H1 (cell line): ENCODE data around the gene NUBP2. TPM values are rescaled to one million over a fixed set of nuclear protein-coding genes. Genes with fewer than 3 reads are reported as not detected.

Source experiments
- CTCF ChIA-PET: fragments of 300-600 bp; sonication (Branson Sonifier 250); formaldehyde crosslinking; loops from one replicate; lab custom pipeline; 2021; ENCODE audit not compliant: partially characterized antibody; lab: Charles Lee
- POLR2A ChIA-PET: fragments of 300-600 bp; sonication (Branson Sonifier 250); formaldehyde crosslinking; loops from one replicate; lab custom pipeline; 2021; ENCODE audit warnings: inconsistent platforms; ENCODE audit not compliant: partially characterized antibody; lab: Charles Lee
- DNase-seq, 2 experiments: peaks; one replicate each; pipeline versions ENCODE4 v3.0.0 to v3.0.0-alpha.2; 2010 to 2022; ENCODE audit warnings: low spot score in 2 of 2, low read depth in 1 of 2, mixed read lengths in 1 of 2
- FAIRE-seq: peaks from 2 replicates; lab custom pipeline; 2011; peaks lifted over from hg19 to GRCh38; lab: Jason Lieb, UNC
- H2AFZ ChIP-seq: 2 replicates; pipeline ENCODE4 v1.8.1; 2012; ENCODE audit warnings: low read length, inconsistent platforms
- H2AK5ac ChIP-seq: 2 replicates; pipeline ENCODE4 v1.6.1; 2013; ENCODE audit warnings: low read depth, low read length
- H2BK120ac ChIP-seq: replicated peaks from 2 replicates; pipeline ENCODE3; 2013; ENCODE audit warnings: low read depth, low read length, inconsistent platforms
- H2BK12ac ChIP-seq: 2 replicates; pipeline ENCODE4 v1.6.1; 2013; ENCODE audit warnings: low read depth, low read length
- H2BK15ac ChIP-seq: 2 replicates; pipeline ENCODE4 v1.6.1; 2013; ENCODE audit warnings: low read length
- H2BK20ac ChIP-seq: 2 replicates; pipeline ENCODE4 v1.6.1; 2013; ENCODE audit warnings: low read length
- H2BK5ac ChIP-seq: 2 replicates; pipeline ENCODE4 v1.6.1; 2013; ENCODE audit warnings: low read depth, low read length
- H3K14ac ChIP-seq: 2 replicates; pipeline ENCODE4 v1.6.1; 2013; ENCODE audit warnings: inconsistent platforms; ENCODE audit not compliant: insufficient read length
- H3K18ac ChIP-seq: 2 replicates; pipeline ENCODE4 v1.6.1; 2013; ENCODE audit warnings: low read length; ENCODE audit errors: extremely low read depth
- H3K23ac ChIP-seq: 2 replicates; pipeline ENCODE4 v1.6.1; 2013; ENCODE audit warnings: inconsistent platforms; ENCODE audit not compliant: insufficient read length
- H3K23me2 ChIP-seq: 2 replicates; pipeline ENCODE4 v1.6.1; 2013; ENCODE audit warnings: low read depth, low read length
- H3K27ac ChIP-seq: 2 replicates; pipeline ENCODE4 v1.6.1; 2011; ENCODE audit warnings: low read depth, low read length, inconsistent platforms
- H3K27me3 ChIP-seq, 4 experiments: replicated peaks in 1 of 4; 1 replicate in 1 of 4; 2 replicates in 3 of 4; pipeline versions ENCODE4 v1.6.1 to v1.8.1; 2011 to 2013; ENCODE audit warnings: low read length in 3 of 4, mild to moderate bottlenecking in 3 of 4, inconsistent platforms in 2 of 4, mixed read lengths in 2 of 4, moderate library complexity in 1 of 4; ENCODE audit not compliant: control insufficient read depth in 3 of 4, insufficient read depth in 3 of 4; ENCODE audit errors: extremely low read depth in 1 of 4
- H3K36me3 ChIP-seq, 4 experiments: 2 replicates each; pipeline versions ENCODE4 v1.6.1 to v1.8.1; 2011 to 2013; ENCODE audit warnings: mild to moderate bottlenecking in 4 of 4, low read length in 3 of 4, moderate library complexity in 2 of 4, control low read depth in 1 of 4, inconsistent platforms in 1 of 4; ENCODE audit not compliant: insufficient read depth in 4 of 4, control insufficient read depth in 2 of 4
- H3K4ac ChIP-seq: replicated peaks from 2 replicates; pipeline ENCODE3; 2013; ENCODE audit warnings: low read length, low read depth, mixed read lengths, inconsistent platforms; ENCODE audit not compliant: insufficient read length
- H3K4me1 ChIP-seq, 4 experiments: replicated peaks in 1 of 4; 1 replicate in 1 of 4; 2 replicates in 3 of 4; pipeline versions ENCODE4 v1.6.1 to v1.8.1; 2011 to 2013; ENCODE audit warnings: low read length in 3 of 4, inconsistent platforms in 2 of 4, mixed read lengths in 1 of 4; ENCODE audit not compliant: insufficient read depth in 4 of 4, control insufficient read depth in 3 of 4
- H3K4me2 ChIP-seq, 2 experiments: 2 replicates each; pipeline versions ENCODE4 v1.6.1 to v1.8.1; 2011 to 2013; ENCODE audit warnings: low read depth in 2 of 2, low read length in 2 of 2, control low read depth in 1 of 2, inconsistent platforms in 1 of 2, mild to moderate bottlenecking in 1 of 2; ENCODE audit not compliant: insufficient read depth in 1 of 2
- H3K4me3 ChIP-seq, 4 experiments: fragments of 200-600, 300-600 bp in 1 of 4; sonication (generic), shearing (Covaris generic), sonication (Bioruptor Twin) in 1 of 4; 2 replicates each; pipeline versions ENCODE4 v1.5.1 to v1.8.1; 2011 to 2016; ENCODE audit warnings: low read length in 4 of 4, low read depth in 3 of 4, control low read depth in 2 of 4, inconsistent platforms in 2 of 4, mild to moderate bottlenecking in 2 of 4, mixed read lengths in 1 of 4, moderate library complexity in 1 of 4; ENCODE audit not compliant: insufficient read depth in 2 of 4; ENCODE audit errors: extremely low read depth in 1 of 4
- H3K56ac ChIP-seq: replicated peaks from 2 replicates; pipeline ENCODE3; 2013; ENCODE audit warnings: low read depth, mild to moderate bottlenecking, mixed read lengths, low read length, inconsistent platforms; ENCODE audit not compliant: insufficient read length
- H3K79me1 ChIP-seq: 2 replicates; pipeline ENCODE4 v1.6.1; 2013; ENCODE audit warnings: low read depth, low read length, control low read depth
- H3K79me2 ChIP-seq, 2 experiments: 2 replicates each; pipeline versions ENCODE4 v1.6.1 to v1.8.1; 2012 to 2013; ENCODE audit warnings: low read length in 2 of 2, mild to moderate bottlenecking in 2 of 2, inconsistent platforms in 1 of 2; ENCODE audit not compliant: insufficient read depth in 2 of 2, control insufficient read depth in 1 of 2
- H3K9ac ChIP-seq, 4 experiments: replicated peaks in 1 of 4; 1 replicate in 1 of 4; 2 replicates in 3 of 4; pipeline versions ENCODE4 v1.6.1 to v1.8.1; 2011 to 2013; ENCODE audit warnings: low read depth in 3 of 4, low read length in 3 of 4, control low read depth in 2 of 4, mild to moderate bottlenecking in 2 of 4, moderate library complexity in 2 of 4, inconsistent platforms in 1 of 4; ENCODE audit errors: extremely low read depth in 1 of 4
- H3K9me3 ChIP-seq, 2 experiments: 2 replicates each; pipeline versions ENCODE4 v1.6.1 to v1.8.1; 2012 to 2013; ENCODE audit warnings: mild to moderate bottlenecking in 2 of 2, moderate library complexity in 2 of 2, control low read depth in 1 of 2, inconsistent platforms in 1 of 2, low read depth in 1 of 2, low read length in 1 of 2, mixed read lengths in 1 of 2; ENCODE audit not compliant: insufficient read depth in 2 of 2
- H4K20me1 ChIP-seq, 2 experiments: replicated peaks in 1 of 2; 2 replicates each; pipeline versions ENCODE3 to v1.8.1; 2011 to 2013; ENCODE audit warnings: inconsistent platforms in 2 of 2, low read length in 2 of 2, mild to moderate bottlenecking in 1 of 2; ENCODE audit not compliant: insufficient read depth in 2 of 2, control insufficient read depth in 1 of 2
- H4K5ac ChIP-seq: 2 replicates; pipeline ENCODE4 v1.6.1; 2013; ENCODE audit warnings: low read length, low read depth, mixed read lengths, inconsistent platforms; ENCODE audit not compliant: insufficient read length
- H4K8ac ChIP-seq: 2 replicates; pipeline ENCODE4 v1.8.0; 2013; ENCODE audit warnings: mild to moderate bottlenecking, moderate library complexity, low read length, inconsistent platforms; ENCODE audit not compliant: insufficient read depth; ENCODE audit errors: extremely low read depth
- H4K91ac ChIP-seq: replicated peaks from 2 replicates; pipeline ENCODE3; 2013; ENCODE audit warnings: low read length, mixed read lengths, inconsistent platforms; ENCODE audit not compliant: insufficient read length
- CBX8 ChIP-seq: fragments of 300-800, 300-1000 bp; sonication (generic); IDR thresholded peaks from 2 replicates; pipeline ENCODE4 v1.7.1; 2016; ENCODE audit warnings: low read depth, low read length, borderline replicate concordance
- EP300 ChIP-seq, 2 experiments: IDR thresholded peaks; 1 replicate in 1 of 2; 2 replicates in 1 of 2; pipeline ENCODE4 v1.6.1; 2011 to 2012; ENCODE audit warnings: low read depth in 2 of 2, low read length in 2 of 2, mild to moderate bottlenecking in 2 of 2, borderline replicate concordance in 1 of 2, inconsistent platforms in 1 of 2, moderate library complexity in 1 of 2
- GTF2F1 ChIP-seq: IDR thresholded peaks from 2 replicates; pipeline ENCODE4 v1.6.1; 2012; ENCODE audit warnings: low read depth, low read length, improper control_type of control experiment, borderline replicate concordance
- KDM5A ChIP-seq: fragments of 200-600 bp; IDR thresholded peaks from 2 replicates; pipeline ENCODE4 v1.7.1; 2012; ENCODE audit warnings: mild to moderate bottlenecking, low read length, inconsistent platforms, mixed read lengths
- PHF8 ChIP-seq: fragments of 200-600 bp; sonication (generic); conservative IDR thresholded peaks from 2 replicates; pipeline ENCODE4 v1.7.1; 2012; ENCODE audit warnings: low read depth, mild to moderate bottlenecking, inconsistent platforms, low read length, moderate library complexity
- POLR2A ChIP-seq, 2 experiments: IDR thresholded peaks; 1 replicate in 1 of 2; 2 replicates in 1 of 2; pipeline ENCODE4 v1.6.1; 2011; ENCODE audit warnings: low read depth in 2 of 2, low read length in 2 of 2, mild to moderate bottlenecking in 2 of 2; ENCODE audit errors: control extremely low read depth in 1 of 2
- RXRA ChIP-seq: IDR thresholded peaks from 2 replicates; pipeline ENCODE4 v1.6.1; 2011; ENCODE audit warnings: low read depth, mild to moderate bottlenecking, low read length, moderate library complexity; ENCODE audit not compliant: insufficient read depth
- SIN3A ChIP-seq, 2 experiments: IDR thresholded peaks in 1 of 2; conservative IDR thresholded peaks in 1 of 2; 2 replicates each; pipeline ENCODE4 v1.6.1; 2011 to 2012; ENCODE audit warnings: low read length in 2 of 2, improper control_type of control experiment in 1 of 2, low read depth in 1 of 2, mild to moderate bottlenecking in 1 of 2
- SP4 ChIP-seq: IDR thresholded peaks from 2 replicates; pipeline ENCODE4 v1.6.1; 2012; ENCODE audit warnings: low read length, inconsistent platforms
- TAF7 ChIP-seq: optimal IDR thresholded peaks from 2 replicates; pipeline ENCODE3; 2011; ENCODE audit warnings: low read depth, mild to moderate bottlenecking, inconsistent platforms, low read length, moderate library complexity, borderline replicate concordance
- TBP ChIP-seq: IDR thresholded peaks from 2 replicates; pipeline ENCODE4 v1.6.1; 2011; ENCODE audit warnings: low read depth, low read length, improper control_type of control experiment
- YY1 ChIP-seq: IDR thresholded peaks from 2 replicates; pipeline ENCODE4 v1.6.1; 2011; ENCODE audit warnings: low read depth, mild to moderate bottlenecking, low read length
- WGBS, 2 experiments: shearing (Covaris generic) in 1 of 2; methylation state at CpG; one replicate each; pipeline versions ENCODE4 v1.1.6 to v1.1.7; 2013 to 2015; ENCODE audit warnings: low lambda C conversion rate in 2 of 2, mixed read lengths in 2 of 2, inconsistent platforms in 1 of 2, low coverage in 1 of 2, missing lambda C conversion rate in 1 of 2; ENCODE audit not compliant: insufficient replicate concordance in 2 of 2, insufficient coverage in 1 of 2, insufficient read length in 1 of 2; ENCODE audit errors: extremely low coverage in 1 of 2, missing lambda C conversion rate in 1 of 2; 5-methylcytosine and 5-hydroxymethylcytosine counted together
- polyA plus RNA-seq, 7 experiments: library from polyadenylated mRNA; depleted of rRNA in 3 of 7; stranded (reverse) in 5 of 7; unstranded in 2 of 7; fragments of >200 nt in 5 of 7; fragments of 200-250 nt in 2 of 7; gene quantifications; 1 replicate in 5 of 7; 2 replicates in 1 of 7; 4 replicates in 1 of 7; pipeline versions ENCODE4 v1.2.1 to v1.2.3, GENCODE V29; 2011 to 2013; ENCODE audit warnings: missing spikeins in 2 of 7, mixed read lengths in 2 of 7
- total RNA-seq: library from RNA; stranded (reverse); fragmentation: NEBNext Ultra II Directional; extraction: Animal tissue kit (Norgen Biotek cat#: 25700); gene quantifications from 2 replicates; pipeline ENCODE4 v1.2.1, GENCODE V29; 2021
- TF ChIP-seq, protein P1 (sequence below): IDR thresholded peaks from 2 replicates; pipeline ENCODE4 v1.6.1; 2012; ENCODE audit warnings: inconsistent platforms

Gene NUBP2
- total and polyA plus RNA-seq, 2 of the 8 experiments (the other 6 are each of a cell fraction or from before 2014, with no cell fraction given) = 70.3 to 96.9 TPM

DNA sequence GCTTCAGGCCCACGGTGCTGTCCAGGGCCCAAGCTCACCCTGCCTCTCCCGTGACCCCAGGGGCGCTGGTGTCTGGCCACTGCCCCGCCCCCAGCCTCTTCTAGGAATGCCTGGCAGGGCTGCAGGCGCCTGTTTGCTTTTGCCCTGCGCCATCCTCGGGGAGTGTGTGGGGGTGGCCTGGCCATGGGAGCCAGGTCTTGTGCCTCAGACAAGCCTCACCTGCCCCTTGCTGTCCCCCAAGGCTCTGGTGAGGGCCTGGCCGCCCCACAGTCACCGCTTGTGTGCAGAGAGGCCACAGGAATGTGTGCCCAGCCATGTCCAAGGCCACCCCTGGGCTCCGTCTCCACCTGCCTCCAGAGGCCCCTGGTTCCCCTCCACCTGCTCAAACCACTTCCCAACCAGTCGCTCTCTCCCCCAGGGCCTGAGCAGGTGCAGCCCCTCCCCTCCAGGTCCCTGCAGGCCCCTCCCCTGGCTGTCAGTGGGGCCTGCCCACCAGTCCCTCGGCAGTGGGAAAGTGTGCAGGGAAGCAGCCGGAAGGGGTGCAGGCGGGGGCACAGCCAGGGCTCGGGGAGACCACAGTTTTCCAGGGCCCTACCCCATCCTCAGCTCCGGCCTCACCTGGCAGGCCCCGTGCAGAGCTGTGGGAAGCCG, 11.6 kb downstream of the NUBP2 start:
- Histone ChIP-seq H3K18ac (no peak overlapping the region), H3K4me3 (no peak overlapping the region), H4K20me1 (peaks cover 0 to 2% of the 10 kb centered on the region in 2 experiments), H2AFZ (no peak overlapping the region), H4K8ac (no peak overlapping the region; the same call in 1 of the 2 replicates), H3K36me3 (peaks cover 0 to 20% (median 0%) of the 10 kb centered on the region in 4 experiments; a peak in 2 of 8 replicates), H2BK5ac (no peak overlapping the region), H4K5ac (no peak overlapping the region), H4K91ac (no peak overlapping the region), H3K79me2 (no peaks in the 10 kb centered on the region), H3K27ac (no peak overlapping the region), H3K23ac (no peak overlapping the region), H3K9me3 (peaks cover 12 to 13% of the 10 kb centered on the region in 2 experiments), H2AK5ac (no peak overlapping the region), H3K23me2 (no peaks in the 10 kb centered on the region), H3K27me3 (no peaks in the 10 kb centered on the region), H3K9ac (no peak overlapping the region), H2BK15ac (no peak overlapping the region), H3K4me2 (no peak overlapping the region), H3K4me1 (no peaks in the 10 kb centered on the region), H3K79me1 (no peaks in the 10 kb centered on the region; the same call in 1 of the 2 replicates), H3K56ac (no peak overlapping the region), H2BK12ac (no peak overlapping the region), H2BK20ac (no peak overlapping the region), H3K14ac (no peak overlapping the region), H2BK120ac (no peak overlapping the region), H3K4ac (no peak overlapping the region)
- FAIRE-seq (no peak), DNase-seq (no peak)
- ChIA-PET CTCF (interaction anchor here (0.6 to 2.2 kb wide), 6 partner anchors 16 to 48 kb away, joined by 3 to 6 read pairs (median 5); partner anchors contain the start of genes EME2 and MRPS34), POLR2A (interaction anchor here (3.3 to 4.2 kb wide), 3 partner anchors 12 to 23 kb away, joined by 19 to 26 read pairs (median 26); partner anchors contain the start of genes EME2, MRPS34, NME3 and NUBP2)
- WGBS, 2 experiments = 78% methylated on average over 11 of the region's 18 CpGs; no CpG with 5 or more reads in 1 of the 2 experiments
- TF ChIP-seq SIN3A (conservative IDR thresholded peaks at IDR 0.05 in 1 of 2, IDR thresholded peaks at IDR 0.05 in 1 of 2; ENCODE audit: low read depth in 1 of 2, low read length in 2 of 2) (no peak), POLR2A (IDR thresholded peaks at IDR 0.05; ENCODE audit: control extremely low read depth in 1 of 2, low read depth in 2 of 2, low read length in 2 of 2) (no peak), EP300 (IDR thresholded peaks at IDR 0.05; ENCODE audit: borderline replicate concordance in 1 of 2, low read depth in 2 of 2, low read length in 2 of 2) (no peak), YY1 (no peak), PHF8 (no peak), CBX8 (no peak), TBP (no peak), GTF2F1 (no peak), SP4 (no peak), KDM5A (no peak), TAF7 (no peak), RXRA (no peak)
- TF ChIP-seq, protein P1, sequence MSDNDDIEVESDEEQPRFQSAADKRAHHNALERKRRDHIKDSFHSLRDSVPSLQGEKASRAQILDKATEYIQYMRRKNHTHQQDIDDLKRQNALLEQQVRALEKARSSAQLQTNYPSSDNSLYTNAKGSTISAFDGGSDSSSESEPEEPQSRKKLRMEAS = no peak
